Type B pancreatic cell (in vitro differentiated cells): ENCODE results near the gene ZNF616. TPM values are rescaled to one million over a fixed set of nuclear protein-coding genes. Genes with fewer than 3 reads are reported as not detected.

ENCODE experiments used
- DNase-seq: peaks from one replicate; pipeline ENCODE4 v3.0.0; 2021; ENCODE audit warnings: mixed read lengths; ENCODE audit not compliant: unreplicated experiment; ENCODE audit errors: extremely low spot score
- H3K27ac Mint-ChIP-seq: 2 replicates; pipeline ENCODE4 v1.8.0; 2021; ENCODE audit warnings: mild to moderate bottlenecking, mixed read lengths
- H3K27me3 Mint-ChIP-seq: 2 replicates; pipeline ENCODE4 v1.8.0; 2021; ENCODE audit warnings: mixed read lengths
- H3K36me3 Mint-ChIP-seq: 2 replicates; pipeline ENCODE4 v1.8.0; 2021; ENCODE audit warnings: mixed read lengths
- H3K4me1 Mint-ChIP-seq: one replicate; pipeline ENCODE4 v1.8.0; 2021; ENCODE audit warnings: mixed read lengths; ENCODE audit not compliant: unreplicated experiment
- H3K4me3 Mint-ChIP-seq: 2 replicates; pipeline ENCODE4 v1.8.0; 2021; ENCODE audit warnings: mild to moderate bottlenecking, mixed read lengths
- H3K9me3 Mint-ChIP-seq: 2 replicates; pipeline ENCODE4 v1.8.0; 2021; ENCODE audit warnings: mixed read lengths
- long read RNA-seq: library from polyadenylated mRNA; unstranded; transcript quantifications from one replicate; pipeline ENCODE4 v2.0.0, GENCODE V29; 2020
- total RNA-seq: library from RNA; stranded (reverse); gene quantifications from 2 replicates; pipeline ENCODE4 v1.2.1, GENCODE V29; 2021; ENCODE audit warnings: low replicate concordance
- TF ChIP-seq, protein P1 (sequence below): fragments of 200-600 bp; sonication (generic); conservative IDR thresholded peaks from 2 replicates; pipeline ENCODE4 v1.5.0; 2021; ENCODE audit warnings: antibody characterized with exemption, mild to moderate bottlenecking

Gene ZNF616
- 18.7 and 26.5 TPM in 2 replicates for total RNA-seq
- long read RNA-seq, full-length matches to known transcripts = 37 of 43 reads
- long read RNA-seq, partial matches to known transcripts = 0 of 43 reads
- long read RNA-seq, other reads (novel, unspliced or antisense) = 6 of 43 reads

DNA sequence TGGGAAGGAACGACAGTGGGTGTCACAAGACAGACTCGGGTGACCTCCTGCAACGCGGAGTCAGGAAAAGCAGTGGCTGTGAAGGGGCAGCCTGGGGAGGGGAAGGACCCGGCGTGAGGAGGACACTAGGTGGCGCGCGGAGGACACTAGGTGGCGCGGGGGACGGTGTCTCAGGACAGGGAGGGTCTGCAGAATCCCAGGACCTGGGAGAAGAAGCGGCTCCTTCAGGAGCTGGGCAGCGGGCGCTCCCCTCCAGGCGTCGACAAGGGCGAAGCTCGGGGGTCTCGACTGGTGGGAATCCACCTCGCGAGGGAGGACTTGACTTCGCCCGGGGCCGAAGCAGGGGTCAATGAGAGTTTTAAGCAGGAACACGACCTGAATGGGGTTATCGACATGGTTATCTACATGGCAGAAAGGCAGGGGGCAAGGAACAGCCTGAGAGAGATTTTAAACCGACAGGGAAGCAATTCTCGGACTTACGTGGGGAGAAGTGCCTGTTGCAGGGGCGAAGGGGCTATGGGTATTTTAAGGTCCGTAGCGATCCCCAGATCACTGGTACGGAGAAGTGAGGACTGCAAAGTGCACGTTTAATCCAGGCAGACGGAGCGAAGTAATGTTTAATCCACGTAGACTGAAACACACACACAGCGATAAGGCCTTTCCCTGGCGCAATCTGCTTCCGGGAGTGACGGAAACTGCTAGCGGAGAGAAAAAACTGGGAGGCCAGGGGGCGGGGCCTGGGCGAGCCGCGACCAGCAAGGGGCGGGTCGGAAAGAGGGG, at the start of gene ZNF616:
TSS of gene ZNF616 (minus strand) at position 687 of the 780 bp plus-strand sequence. CDS start 9,426 bp downstream, outside the sequence.
- TF ChIP-seq, protein P1, sequence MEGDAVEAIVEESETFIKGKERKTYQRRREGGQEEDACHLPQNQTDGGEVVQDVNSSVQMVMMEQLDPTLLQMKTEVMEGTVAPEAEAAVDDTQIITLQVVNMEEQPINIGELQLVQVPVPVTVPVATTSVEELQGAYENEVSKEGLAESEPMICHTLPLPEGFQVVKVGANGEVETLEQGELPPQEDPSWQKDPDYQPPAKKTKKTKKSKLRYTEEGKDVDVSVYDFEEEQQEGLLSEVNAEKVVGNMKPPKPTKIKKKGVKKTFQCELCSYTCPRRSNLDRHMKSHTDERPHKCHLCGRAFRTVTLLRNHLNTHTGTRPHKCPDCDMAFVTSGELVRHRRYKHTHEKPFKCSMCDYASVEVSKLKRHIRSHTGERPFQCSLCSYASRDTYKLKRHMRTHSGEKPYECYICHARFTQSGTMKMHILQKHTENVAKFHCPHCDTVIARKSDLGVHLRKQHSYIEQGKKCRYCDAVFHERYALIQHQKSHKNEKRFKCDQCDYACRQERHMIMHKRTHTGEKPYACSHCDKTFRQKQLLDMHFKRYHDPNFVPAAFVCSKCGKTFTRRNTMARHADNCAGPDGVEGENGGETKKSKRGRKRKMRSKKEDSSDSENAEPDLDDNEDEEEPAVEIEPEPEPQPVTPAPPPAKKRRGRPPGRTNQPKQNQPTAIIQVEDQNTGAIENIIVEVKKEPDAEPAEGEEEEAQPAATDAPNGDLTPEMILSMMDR = peak; percentile 80
- Mint-ChIP-seq H3K9me3 (peaks cover 11% of the 10 kb centered on the region), H3K27me3 (no peaks in the 10 kb centered on the region), H3K36me3 (peaks cover 40% of the 10 kb centered on the region), H3K4me3 (peak within 1 kb of the TSS; percentile 99), H3K4me1 (peaks cover 15% of the 10 kb centered on the region), H3K27ac (peak within 1 kb of the TSS; percentile 98)
- peak; percentile 98 for DNase-seq

DNA sequence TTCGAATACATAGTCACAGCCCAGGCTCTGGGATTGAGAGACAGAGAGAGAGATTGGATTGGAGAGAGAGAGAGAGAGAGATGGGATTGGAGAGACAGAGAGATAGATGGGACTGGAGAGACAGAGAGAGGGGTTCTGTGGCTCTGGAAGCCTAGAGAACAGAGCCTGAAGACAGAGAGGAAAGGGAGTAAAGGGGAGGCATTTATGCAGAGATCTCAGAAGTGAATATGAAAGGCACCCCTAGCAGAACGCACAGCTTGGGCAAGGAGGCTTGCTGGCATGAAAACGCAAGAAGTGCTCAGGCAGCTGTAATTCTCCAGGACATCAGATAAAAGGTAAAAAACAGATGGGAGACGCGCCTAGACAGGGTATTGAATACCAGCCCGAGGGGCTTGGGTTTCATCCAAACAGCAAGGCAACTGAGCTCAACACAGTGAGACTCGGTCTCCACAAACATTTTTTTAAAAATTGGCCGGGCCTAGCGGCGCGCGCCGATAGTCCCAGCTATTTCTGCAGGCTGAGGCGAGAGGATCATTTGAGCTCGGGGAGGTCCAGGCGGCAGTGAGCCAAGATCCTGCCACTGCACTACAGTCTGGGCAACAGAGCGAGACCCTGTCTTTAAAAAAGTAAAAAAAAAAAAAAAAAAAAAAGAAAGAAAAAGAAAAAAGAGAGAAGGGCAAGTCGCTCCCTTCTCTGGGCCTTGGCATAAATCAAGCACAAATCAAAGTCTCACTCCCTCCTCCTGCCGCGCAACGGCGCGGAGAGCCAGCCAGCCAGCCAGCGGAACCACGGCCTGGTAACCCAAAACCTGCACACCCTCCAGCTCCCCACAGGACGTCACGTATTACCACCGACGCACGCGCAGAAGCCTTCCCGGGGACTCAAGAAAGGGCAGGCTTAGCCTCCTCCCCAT, 49.3 kb upstream of the ZNF616 start:
- TF ChIP-seq, protein P1 = peak; percentile 32
- H3K9me3 Mint-ChIP-seq = no peaks in the 10 kb centered on the region
- DNase-seq = peak; percentile 75
- no peaks in the 10 kb centered on the region for H3K27me3 Mint-ChIP-seq
- H3K27ac Mint-ChIP-seq = peak overlapping the region; percentile 99
- peak overlapping the region; percentile 99 for H3K4me3 Mint-ChIP-seq
- peaks cover 15% of the 10 kb centered on the region for H3K36me3 Mint-ChIP-seq
- peaks cover 21% of the 10 kb centered on the region for H3K4me1 Mint-ChIP-seq

DNA sequence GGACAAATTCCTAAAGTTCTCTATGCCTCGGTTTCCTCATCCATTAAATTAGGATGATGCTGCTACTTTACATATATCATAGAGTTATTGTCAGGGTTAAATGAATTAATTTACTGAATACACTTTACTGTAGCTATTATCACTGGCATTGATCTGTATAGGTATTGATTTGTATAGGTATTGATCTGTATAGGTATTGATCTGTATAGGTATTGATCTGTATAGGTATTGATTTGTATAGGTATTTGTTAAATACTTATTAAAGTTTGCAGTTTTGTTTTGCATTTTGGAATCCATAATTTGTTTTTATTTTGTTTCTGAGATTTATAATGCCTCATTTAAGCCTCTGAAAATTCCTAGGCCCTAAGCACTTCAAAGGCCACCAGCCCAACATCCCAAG, 47.7 kb upstream of the ZNF616 start:
- H3K27ac Mint-ChIP-seq = no peak overlapping the region
- no peak overlapping the region for H3K4me3 Mint-ChIP-seq
- TF ChIP-seq, protein P1 = no peak
- peaks cover 15% of the 10 kb centered on the region for H3K4me1 Mint-ChIP-seq
- no peaks in the 10 kb centered on the region for H3K27me3 Mint-ChIP-seq
- no peak for DNase-seq
- H3K36me3 Mint-ChIP-seq = peaks cover 9% of the 10 kb centered on the region
- no peaks in the 10 kb centered on the region for H3K9me3 Mint-ChIP-seq

DNA sequence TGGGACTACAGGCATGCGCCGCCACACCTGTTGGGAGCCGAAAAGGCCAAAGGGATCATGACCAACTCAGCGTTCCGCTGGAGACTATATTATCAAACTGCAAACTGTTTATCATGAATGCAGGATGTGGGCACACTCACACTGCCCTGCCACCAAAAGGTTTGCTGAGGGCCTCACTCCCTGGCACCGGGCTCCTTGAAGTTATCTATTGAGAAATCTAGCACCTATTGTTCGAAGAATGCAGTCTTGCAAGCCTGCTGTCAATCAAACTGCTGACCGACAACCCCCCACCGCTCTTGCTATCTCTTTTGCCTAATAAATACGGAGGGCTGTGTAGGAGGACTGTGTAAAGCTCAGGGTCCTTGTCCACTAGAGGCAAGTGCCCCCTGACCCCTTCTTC, 36.8 kb upstream of the ZNF616 start:
- TF ChIP-seq, protein P1 = no peak
- H3K4me3 Mint-ChIP-seq = peak overlapping the region; percentile 38
- no peaks in the 10 kb centered on the region for H3K9me3 Mint-ChIP-seq
- H3K4me1 Mint-ChIP-seq = peaks cover 4% of the 10 kb centered on the region
- H3K27ac Mint-ChIP-seq = peak overlapping the region; percentile 75
- H3K36me3 Mint-ChIP-seq = no peaks in the 10 kb centered on the region
- no peaks in the 10 kb centered on the region for H3K27me3 Mint-ChIP-seq
- no peak for DNase-seq

DNA sequence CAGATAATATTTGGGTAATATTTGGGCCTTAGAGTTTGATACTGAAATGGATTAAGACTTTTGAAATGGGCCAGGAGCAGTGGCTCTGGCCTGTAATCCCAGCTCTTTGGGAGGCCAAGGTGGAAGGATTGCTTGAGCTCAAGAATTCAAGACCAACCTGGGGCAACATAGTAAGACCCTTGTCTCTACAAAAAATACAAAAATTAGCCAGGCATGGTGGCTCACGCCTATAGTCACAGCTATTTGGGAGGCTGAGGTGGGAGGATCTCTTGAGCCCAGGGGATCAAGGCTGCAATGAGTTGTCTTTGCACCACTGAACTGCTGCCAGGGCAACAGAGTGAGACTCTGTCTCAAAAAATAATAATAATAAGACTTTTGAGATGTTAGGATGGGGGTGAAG, 32.6 kb upstream of the ZNF616 start:
- TF ChIP-seq, protein P1 = no peak
- no peak for DNase-seq
- peak overlapping the region; percentile 98 for H3K4me3 Mint-ChIP-seq
- H3K27ac Mint-ChIP-seq = peak overlapping the region; percentile 96
- peaks cover 28% of the 10 kb centered on the region for H3K36me3 Mint-ChIP-seq
- H3K4me1 Mint-ChIP-seq = peaks cover 14% of the 10 kb centered on the region
- H3K9me3 Mint-ChIP-seq = no peaks in the 10 kb centered on the region
- no peaks in the 10 kb centered on the region for H3K27me3 Mint-ChIP-seq
